GM19043 (cell line): Measurements from ENCODE around the gene RNF38.
"Not testable (repeated sequence)": the region's sequence is repeated elsewhere in the genome, so short reads cannot be mapped to it uniquely, and the experiment has no call there.

ENCODE experiments used
- ATAC-seq: cut with Tn5 transposase; IDR thresholded peaks from one replicate; pipeline ENCODE4 v1.9.1; 2021; ENCODE audit warnings: low read depth; ENCODE audit not compliant: unreplicated experiment

RNF38 gene

GRCh38 chr9:36337002-36337401 lies 63.1 kb downstream of the RNF38 start:
- ATAC-seq = no peak

GRCh38 chr9:36336131-36336907 lies 63.8 kb downstream of the RNF38 start:
- ATAC-seq = no peak

- no peak for ATAC-seq
Measured at GRCh38 chr9:36332006-36332405, 68.1 kb downstream of the RNF38 start.

- no peak for ATAC-seq
Measured at GRCh38 chr9:36328798-36329411, 71.2 kb downstream of the RNF38 start.

GRCh38 chr9:36325081-36325828 lies 74.8 kb downstream of the RNF38 start:
- ATAC-seq = no peak

- no peak for ATAC-seq
Measured at GRCh38 chr9:36323926-36324325, 76.1 kb downstream of the RNF38 start.

GRCh38 chr9:36322462-36322861 lies 77.6 kb downstream of the RNF38 start:
- no peak for ATAC-seq

GRCh38 chr9:36321903-36322302 lies 78.2 kb downstream of the RNF38 start:
- not testable (repeated sequence) for ATAC-seq

- ATAC-seq = no peak
Measured at GRCh38 chr9:36320466-36320865, 79.6 kb downstream of the RNF38 start.

GRCh38 chr9:36319806-36320205 lies 80.3 kb downstream of the RNF38 start:
- no peak for ATAC-seq

GRCh38 chr9:36319183-36319582 lies 80.9 kb downstream of the RNF38 start:
- ATAC-seq = no peak

GRCh38 chr9:36318212-36318802 lies 81.8 kb downstream of the RNF38 start:
- no peak for ATAC-seq

GRCh38 chr9:36317766-36318165 lies 82.3 kb downstream of the RNF38 start:
- no peak for ATAC-seq

GRCh38 chr9:36316611-36317317 lies 83.3 kb downstream of the RNF38 start:
- no peak for ATAC-seq

- no peak for ATAC-seq
Measured at GRCh38 chr9:36316049-36316448, 84.0 kb downstream of the RNF38 start.

GRCh38 chr9:36315283-36315682 lies 84.8 kb downstream of the RNF38 start:
- ATAC-seq = no peak

- no peak for ATAC-seq
Measured at GRCh38 chr9:36314740-36315139, 85.3 kb downstream of the RNF38 start.

GRCh38 chr9:36306471-36307306 lies 93.4 kb downstream of the RNF38 start:
- ATAC-seq = no peak

- not testable (repeated sequence) for ATAC-seq
Measured at GRCh38 chr9:36304366-36304765, 95.7 kb downstream of the RNF38 start.

GRCh38 chr9:36301227-36301626 lies 98.8 kb downstream of the RNF38 start:
- ATAC-seq = no peak
